IMR-90 (cell line): ENCODE data around the gene SPINK4. TPM values are rescaled to one million over a fixed set of nuclear protein-coding genes. Genes with fewer than 3 reads are reported as not detected.

Experiments
- ATAC-seq: fragments of 200-7000 bp; cut with Tn5 transposase; 2 replicates; pipeline ENCODE4 v1.9.1; 2020; ENCODE audit warnings: low read depth, mild to moderate bottlenecking, moderate library complexity
- BruUV-seq: library from RNA; stranded (reverse); fragments of 400-500 nt; replicated peaks from 2 replicates; lab custom pipeline; 2021; lab: Mats Ljungman, UMichigan
- CTCF ChIA-PET: fragments of 300-600 bp; formaldehyde crosslinking; extraction: SDS; loops from one replicate; lab custom pipeline; 2021; ENCODE audit warnings: antibody characterized with exemption; lab: Yijun Ruan, JAX
- POLR2A ChIA-PET: fragments of 300-600 bp; sonication (Branson Sonifier 250); formaldehyde crosslinking; loops from one replicate; lab custom pipeline; 2022; ENCODE audit warnings: antibody characterized with exemption; ENCODE audit not compliant: unreplicated experiment; lab: Charles Lee
- DNase-seq: peaks from one replicate; pipeline ENCODE4 v3.0.0; 2013
- H2AFZ ChIP-seq: replicated peaks from 2 replicates; pipeline ENCODE3; 2013; ENCODE audit warnings: low read length, mild to moderate bottlenecking; ENCODE audit not compliant: poor library complexity
- H2AK5ac ChIP-seq: 2 replicates; pipeline ENCODE4 v1.6.1; 2013; ENCODE audit warnings: low read depth, low read length, inconsistent platforms
- H2AK9ac ChIP-seq: replicated peaks from 2 replicates; pipeline ENCODE3; 2013; ENCODE audit warnings: mild to moderate bottlenecking, low read depth, low read length, moderate library complexity; ENCODE audit not compliant: poor library complexity
- H2BK120ac ChIP-seq: 2 replicates; pipeline ENCODE4 v1.6.1; 2013; ENCODE audit warnings: low read depth, low read length, inconsistent platforms
- H2BK15ac ChIP-seq: 3 replicates; pipeline ENCODE4 v1.6.1; 2013; ENCODE audit warnings: low read depth, low read length, inconsistent platforms
- H2BK20ac ChIP-seq: 2 replicates; pipeline ENCODE4 v1.6.1; 2013; ENCODE audit warnings: low read depth, mild to moderate bottlenecking, inconsistent platforms, low read length, moderate library complexity
- H2BK5ac ChIP-seq: 2 replicates; pipeline ENCODE4 v1.6.1; 2013; ENCODE audit warnings: mild to moderate bottlenecking, low read depth, low read length, inconsistent platforms; ENCODE audit not compliant: poor library complexity, severe bottlenecking
- H3K14ac ChIP-seq: replicated peaks from 2 replicates; pipeline ENCODE4 v1.6.1; 2013; ENCODE audit warnings: low read depth, low read length, inconsistent platforms
- H3K18ac ChIP-seq: 2 replicates; pipeline ENCODE4 v1.6.1; 2013; ENCODE audit warnings: low read depth, low read length, control low read depth
- H3K23ac ChIP-seq: 2 replicates; pipeline ENCODE4 v1.6.1; 2013; ENCODE audit warnings: low read depth, low read length, inconsistent platforms
- H3K27ac ChIP-seq: 2 replicates; pipeline ENCODE4 v1.5.1; 2013; ENCODE audit warnings: mild to moderate bottlenecking, control low read depth, low read length; ENCODE audit not compliant: insufficient read depth
- H3K27me3 ChIP-seq: 2 replicates; pipeline ENCODE4 v1.6.1; 2013; ENCODE audit warnings: low read length; ENCODE audit not compliant: control insufficient read depth, insufficient read depth
- H3K36me3 ChIP-seq: 2 replicates; pipeline ENCODE4 v1.6.1; 2013; ENCODE audit warnings: low read length, mixed read lengths; ENCODE audit not compliant: control insufficient read depth, insufficient read depth
- H3K4ac ChIP-seq: 2 replicates; pipeline ENCODE4 v1.6.1; 2013; ENCODE audit warnings: low read depth, low read length, inconsistent platforms
- H3K4me1 ChIP-seq: 2 replicates; pipeline ENCODE4 v1.6.1; 2013; ENCODE audit warnings: low read length, mixed read lengths; ENCODE audit not compliant: control insufficient read depth, insufficient read depth
- H3K4me2 ChIP-seq: 2 replicates; pipeline ENCODE4 v1.6.1; 2013; ENCODE audit warnings: low read depth, mild to moderate bottlenecking, control low read depth, low read length, moderate library complexity
- H3K4me3 ChIP-seq: 2 replicates; pipeline ENCODE4 v1.5.1; 2013; ENCODE audit warnings: low read depth, mild to moderate bottlenecking, control low read depth, low read length, moderate library complexity; ENCODE audit not compliant: insufficient read depth
- H3K56ac ChIP-seq: 2 replicates; pipeline ENCODE4 v1.6.1; 2013; ENCODE audit warnings: low read length, inconsistent platforms; ENCODE audit not compliant: insufficient read depth; ENCODE audit errors: extremely low read depth
- H3K79me1 ChIP-seq, 2 experiments: 2 replicates each; pipeline ENCODE4 v1.6.1; 2013; ENCODE audit warnings: low read length in 2 of 2, inconsistent platforms in 1 of 2, low read depth in 1 of 2
- H3K9ac ChIP-seq: 2 replicates; pipeline ENCODE4 v1.6.1; 2013; ENCODE audit warnings: low read depth, low read length, control low read depth
- H3K9me1 ChIP-seq: 2 replicates; pipeline ENCODE4 v1.6.1; 2013; ENCODE audit warnings: low read length, inconsistent platforms; ENCODE audit not compliant: insufficient read depth
- H3K9me3 ChIP-seq: 2 replicates; pipeline ENCODE4 v1.6.1; 2013; ENCODE audit warnings: low read length; ENCODE audit not compliant: control insufficient read depth, insufficient read depth
- H4K20me1 ChIP-seq: 2 replicates; pipeline ENCODE4 v1.6.1; 2013; ENCODE audit warnings: low read length, inconsistent platforms; ENCODE audit not compliant: insufficient read depth
- H4K5ac ChIP-seq: 2 replicates; pipeline ENCODE4 v1.6.1; 2013; ENCODE audit warnings: mild to moderate bottlenecking, low read depth, low read length, control low read depth
- H4K8ac ChIP-seq, 2 experiments: 2 replicates each; pipeline ENCODE4 v1.6.1; 2013; ENCODE audit warnings: low read depth in 2 of 2, low read length in 2 of 2, control low read depth in 1 of 2, inconsistent platforms in 1 of 2
- H4K91ac ChIP-seq: 2 replicates; pipeline ENCODE4 v1.6.1; 2013; ENCODE audit warnings: low read depth, low read length, inconsistent platforms; ENCODE audit not compliant: insufficient read depth
- BHLHE40 ChIP-seq: fragments of 150-350 bp; IDR thresholded peaks from 2 replicates; pipeline ENCODE4 v1.6.1; 2016; ENCODE audit warnings: mild to moderate bottlenecking, low read depth, low read length
- CHD1 ChIP-seq: IDR thresholded peaks from 2 replicates; pipeline ENCODE4 v1.6.1; 2012; ENCODE audit warnings: low read depth, low read length, improper control_type of control experiment
- MAFK ChIP-seq: IDR thresholded peaks from 2 replicates; pipeline ENCODE4 v1.6.1; 2012; ENCODE audit warnings: low read depth, low read length, improper control_type of control experiment
- MAZ ChIP-seq: IDR thresholded peaks from 2 replicates; pipeline ENCODE4 v1.6.1; 2012; ENCODE audit warnings: low read depth, mild to moderate bottlenecking, low read length, improper control_type of control experiment, moderate library complexity, borderline replicate concordance
- MXI1 ChIP-seq: IDR thresholded peaks from 2 replicates; pipeline ENCODE4 v1.6.1; 2012; ENCODE audit warnings: low read depth, mild to moderate bottlenecking, low read length, moderate library complexity, borderline replicate concordance
- NFE2L2 ChIP-seq: fragments of 150-350 bp; IDR thresholded peaks from 2 replicates; pipeline ENCODE4 v1.6.1; 2016; ENCODE audit warnings: low read depth, mild to moderate bottlenecking, low read length
- POLR2A ChIP-seq: IDR thresholded peaks from 2 replicates; pipeline ENCODE4 v1.6.1; 2012; ENCODE audit warnings: mild to moderate bottlenecking, low read depth, low read length
- RAD21 ChIP-seq: IDR thresholded peaks from 2 replicates; pipeline ENCODE4 v1.6.1; 2012; ENCODE audit warnings: low read length, improper control_type of control experiment
- RCOR1 ChIP-seq: IDR thresholded peaks from 2 replicates; pipeline ENCODE4 v1.6.1; 2012; ENCODE audit warnings: mild to moderate bottlenecking, low read length, improper control_type of control experiment; ENCODE audit not compliant: insufficient replicate concordance
- RFX5 ChIP-seq: IDR thresholded peaks from 2 replicates; pipeline ENCODE4 v1.8.0; 2012; ENCODE audit warnings: low read depth, mild to moderate bottlenecking, low read length, moderate library complexity
- SMC3 ChIP-seq: fragments of 150-350 bp; IDR thresholded peaks from 2 replicates; pipeline ENCODE4 v1.6.1; 2016; ENCODE audit warnings: low read depth, mild to moderate bottlenecking, antibody characterized with exemption, low read length, moderate library complexity
- whole genome bisulfite sequencing, 2 experiments: methylation state at CpG; one replicate each; pipeline versions ENCODE4 v1.1.5 to v1.1.7; 2013; ENCODE audit warnings: missing lambda C conversion rate in 2 of 2; ENCODE audit not compliant: insufficient read length in 1 of 2; ENCODE audit errors: extremely low coverage in 2 of 2; 5-methylcytosine and 5-hydroxymethylcytosine counted together
- dilution Hi-C: fragments of 300-500 bp; cut with HindIII; formaldehyde crosslinking; loops from one replicate; pipeline ENCODE4 v1.14.3; 2018; ENCODE audit warnings: low sequenced_read_pairs; ENCODE audit not compliant: unreplicated experiment
- in situ Hi-C: fragments of 300-500 bp; cut with MboI; formaldehyde crosslinking; loops from 3 replicates; pipeline ENCODE4 v1.14.3; 2019; ENCODE audit warnings: low sequenced_read_pairs, inconsistent platforms, mixed read lengths
- intact Hi-C: fragments of 100-400 bp; cut with micrococcal nuclease; formaldehyde crosslinking; loops from 2 replicates; pipeline ENCODE4 v1.10.0; 2022
- polyA plus RNA-seq, 3 experiments: library from polyadenylated mRNA; depleted of rRNA; stranded (reverse); fragments of >200 nt; gene quantifications; 2 replicates each; pipeline ENCODE4 v1.2.3, GENCODE V29; 2012; ENCODE audit warnings: low replicate concordance in 1 of 3
- total RNA-seq: library from RNA; depleted of rRNA; stranded (reverse); fragments of >200 nt; gene quantifications from 2 replicates; pipeline ENCODE4 v1.2.3, GENCODE V29; 2012
- TF ChIP-seq, protein P1 (sequence below): conservative IDR thresholded peaks from 2 replicates; pipeline ENCODE4 v1.5.1; 2012; ENCODE audit warnings: mild to moderate bottlenecking, low read depth, low read length, improper control_type of control experiment
- TF ChIP-seq, protein P2 (sequence below): fragments of 150-350 bp; IDR thresholded peaks from 2 replicates; pipeline ENCODE4 v1.6.1; 2016; ENCODE audit warnings: low read depth, mild to moderate bottlenecking, low read length, moderate library complexity, borderline replicate concordance

The SPINK4 gene
- total and polyA plus RNA-seq, 2 of the 4 experiments (the other 2 are of a cell fraction) = not detected

DNA sequence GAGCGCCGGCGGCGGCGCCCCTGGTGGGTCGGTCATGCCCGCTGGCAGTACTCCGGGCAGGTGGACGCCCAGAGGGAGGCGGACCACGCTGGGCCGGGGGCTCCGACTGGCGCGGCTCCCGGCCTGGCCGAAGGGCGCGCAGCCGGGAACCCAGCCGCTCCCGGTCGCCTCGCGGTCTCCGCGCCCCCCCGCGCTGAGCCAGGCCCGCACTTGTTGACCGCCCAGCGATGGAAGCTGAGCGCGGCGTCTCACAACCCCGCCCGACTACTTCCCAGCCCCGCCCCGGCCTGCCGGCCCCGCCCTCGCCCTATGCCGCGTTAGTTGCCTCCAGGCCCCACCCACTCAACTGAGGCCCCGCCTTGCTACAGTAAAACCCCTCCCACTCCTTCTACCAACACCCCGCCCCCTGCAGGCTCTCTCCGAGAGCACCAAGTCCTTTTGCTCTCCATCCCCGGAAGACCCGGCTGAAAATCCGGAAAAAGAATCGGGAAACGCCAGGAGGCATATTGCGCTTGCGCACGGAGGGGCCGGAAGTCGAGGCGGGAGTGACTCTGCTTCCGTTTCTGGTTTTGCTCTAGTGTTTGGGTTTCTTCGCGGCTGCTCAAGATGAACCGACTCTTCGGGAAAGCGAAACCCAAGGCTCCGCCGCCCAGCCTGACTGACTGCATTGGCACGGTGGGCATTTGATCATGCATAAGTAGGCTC is 24.7 kb downstream of the SPINK4 start, which contains the start of the genes BAG1 and CHMP5 (continued):
- TF ChIP-seq MAFK (no peak), RCOR1 (no peak)

DNA sequence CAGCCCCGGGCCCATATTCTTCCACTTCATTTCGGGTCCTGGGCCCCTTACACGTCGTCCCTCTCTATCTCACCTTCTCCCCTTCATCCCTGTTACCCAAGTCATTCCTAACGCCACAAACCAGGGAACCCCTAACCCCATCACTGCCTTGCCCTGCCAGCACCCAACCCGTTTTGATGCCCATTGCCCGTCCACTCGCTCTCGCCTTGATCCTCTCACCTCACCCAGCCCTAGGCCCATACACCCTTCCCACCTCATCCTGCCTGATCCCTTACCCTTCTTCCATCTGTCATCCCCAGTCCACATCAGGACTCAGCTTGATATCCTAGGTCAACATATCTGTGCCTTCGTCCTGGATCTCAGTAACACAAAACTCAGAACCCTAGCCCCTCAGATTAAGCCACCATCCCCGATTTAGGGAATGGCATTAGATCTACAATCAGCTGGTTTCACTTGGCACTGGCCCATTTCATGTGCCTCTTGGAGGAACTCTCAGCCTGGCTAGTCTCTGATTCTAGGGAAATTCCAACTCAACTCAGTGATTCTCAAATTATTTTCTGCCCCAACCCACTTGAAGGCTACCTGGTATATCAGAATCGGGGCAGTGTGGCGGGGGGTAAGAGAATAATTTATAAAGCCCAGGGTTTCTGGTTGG is 25.4 kb downstream of the SPINK4 start:
- Histone ChIP-seq H2AFZ (peak overlapping the region; percentile 84), H4K8ac (peak overlapping the region; percentile 91 to 96), H2AK9ac (peak overlapping the region; percentile 93), H4K20me1 (peaks cover 9% of the 10 kb centered on the region), H3K79me1 (peaks cover 30 to 55% of the 10 kb centered on the region in 2 experiments), H3K23ac (peak overlapping the region; percentile 88; the same call in 1 of the 2 replicates), H3K4me2 (peak overlapping the region; percentile 98), H3K4me1 (peaks cover 10% of the 10 kb centered on the region), H2AK5ac (peak overlapping the region; percentile 99), H3K9me1 (peaks cover 5% of the 10 kb centered on the region; the same call in 1 of the 2 replicates), H3K56ac (peak overlapping the region; percentile 84), H2BK120ac (peak overlapping the region; percentile 35; the same call in 1 of the 2 replicates), H3K4me3 (peak overlapping the region; percentile 91), H2BK15ac (no peak overlapping the region), H3K27me3 (no peaks in the 10 kb centered on the region), H3K9me3 (no peaks in the 10 kb centered on the region), H3K27ac (peak overlapping the region; percentile 66), H2BK5ac (peak overlapping the region; percentile 14), H3K4ac (peak overlapping the region; percentile 96), H3K18ac (no peak overlapping the region; the same call in 1 of the 2 replicates), H4K91ac (peak overlapping the region; percentile 81), H3K36me3 (peaks cover 5% of the 10 kb centered on the region), H2BK20ac (no peak overlapping the region), H4K5ac (peak overlapping the region; percentile 89), H3K14ac (peak overlapping the region; percentile 84), H3K9ac (peak overlapping the region; percentile 99)
- ChIA-PET POLR2A (no interaction called here), CTCF (no interaction called here)
- in situ Hi-C loops = no loop called here
- 4% methylated on average over 8 of the region's 13 CpGs; no CpG with 5 or more reads in 1 of the 2 experiments for WGBS, 2 experiments
- BruUV-seq = TSS peak; percentile 59
- intact Hi-C loops = no loop called here
- DNase-seq (no peak), ATAC-seq (no peak)
- dilution Hi-C loops = no loop called here
- no peak for TF ChIP-seq BHLHE40
- TF ChIP-seq SMC3 = no peak
- no peak for TF ChIP-seq RCOR1
- TF ChIP-seq CHD1 = no peak
- TF ChIP-seq, protein P1, sequence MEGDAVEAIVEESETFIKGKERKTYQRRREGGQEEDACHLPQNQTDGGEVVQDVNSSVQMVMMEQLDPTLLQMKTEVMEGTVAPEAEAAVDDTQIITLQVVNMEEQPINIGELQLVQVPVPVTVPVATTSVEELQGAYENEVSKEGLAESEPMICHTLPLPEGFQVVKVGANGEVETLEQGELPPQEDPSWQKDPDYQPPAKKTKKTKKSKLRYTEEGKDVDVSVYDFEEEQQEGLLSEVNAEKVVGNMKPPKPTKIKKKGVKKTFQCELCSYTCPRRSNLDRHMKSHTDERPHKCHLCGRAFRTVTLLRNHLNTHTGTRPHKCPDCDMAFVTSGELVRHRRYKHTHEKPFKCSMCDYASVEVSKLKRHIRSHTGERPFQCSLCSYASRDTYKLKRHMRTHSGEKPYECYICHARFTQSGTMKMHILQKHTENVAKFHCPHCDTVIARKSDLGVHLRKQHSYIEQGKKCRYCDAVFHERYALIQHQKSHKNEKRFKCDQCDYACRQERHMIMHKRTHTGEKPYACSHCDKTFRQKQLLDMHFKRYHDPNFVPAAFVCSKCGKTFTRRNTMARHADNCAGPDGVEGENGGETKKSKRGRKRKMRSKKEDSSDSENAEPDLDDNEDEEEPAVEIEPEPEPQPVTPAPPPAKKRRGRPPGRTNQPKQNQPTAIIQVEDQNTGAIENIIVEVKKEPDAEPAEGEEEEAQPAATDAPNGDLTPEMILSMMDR = no peak
- no peak for TF ChIP-seq MAZ
- no peak for TF ChIP-seq MXI1
- no peak for TF ChIP-seq RFX5
- TF ChIP-seq NFE2L2 = no peak
- no peak for TF ChIP-seq POLR2A
- TF ChIP-seq, protein P2, sequence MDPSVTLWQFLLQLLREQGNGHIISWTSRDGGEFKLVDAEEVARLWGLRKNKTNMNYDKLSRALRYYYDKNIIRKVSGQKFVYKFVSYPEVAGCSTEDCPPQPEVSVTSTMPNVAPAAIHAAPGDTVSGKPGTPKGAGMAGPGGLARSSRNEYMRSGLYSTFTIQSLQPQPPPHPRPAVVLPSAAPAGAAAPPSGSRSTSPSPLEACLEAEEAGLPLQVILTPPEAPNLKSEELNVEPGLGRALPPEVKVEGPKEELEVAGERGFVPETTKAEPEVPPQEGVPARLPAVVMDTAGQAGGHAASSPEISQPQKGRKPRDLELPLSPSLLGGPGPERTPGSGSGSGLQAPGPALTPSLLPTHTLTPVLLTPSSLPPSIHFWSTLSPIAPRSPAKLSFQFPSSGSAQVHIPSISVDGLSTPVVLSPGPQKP = no peak
- TF ChIP-seq RAD21 = no peak
